GM10248 (cell line): Measurements from ENCODE around the gene BBOX1.

Source experiments
- CTCF ChIA-PET: fragments of 300-600 bp; sonication (Branson Sonifier 250); formaldehyde crosslinking; extraction: SDS; loops from one replicate; lab custom pipeline; 2021; ENCODE audit warnings: antibody characterized with exemption; lab: Yijun Ruan, JAX
- POLR2A ChIA-PET: fragments of 350-650 bp; sonication (Branson Sonifier 250); formaldehyde crosslinking; extraction: SDS; loops from one replicate; lab custom pipeline; 2020; ENCODE audit warnings: antibody characterized with exemption; lab: Yijun Ruan, JAX
- DNase-seq: peaks from one replicate; pipeline ENCODE4 v3.0.0; 2012; ENCODE audit errors: extremely low spot score
- TF ChIP-seq, protein P1 (sequence below): IDR thresholded peaks from 2 replicates; pipeline ENCODE4 v1.5.1; 2012; ENCODE audit warnings: mild to moderate bottlenecking, low read depth; ENCODE audit errors: extremely low read depth, missing control alignments, control extremely low read depth

BBOX1 gene

GRCh38 chr11:27161071-27161470 lies 120.5 kb downstream of the BBOX1 start:
- TF ChIP-seq, protein P1, sequence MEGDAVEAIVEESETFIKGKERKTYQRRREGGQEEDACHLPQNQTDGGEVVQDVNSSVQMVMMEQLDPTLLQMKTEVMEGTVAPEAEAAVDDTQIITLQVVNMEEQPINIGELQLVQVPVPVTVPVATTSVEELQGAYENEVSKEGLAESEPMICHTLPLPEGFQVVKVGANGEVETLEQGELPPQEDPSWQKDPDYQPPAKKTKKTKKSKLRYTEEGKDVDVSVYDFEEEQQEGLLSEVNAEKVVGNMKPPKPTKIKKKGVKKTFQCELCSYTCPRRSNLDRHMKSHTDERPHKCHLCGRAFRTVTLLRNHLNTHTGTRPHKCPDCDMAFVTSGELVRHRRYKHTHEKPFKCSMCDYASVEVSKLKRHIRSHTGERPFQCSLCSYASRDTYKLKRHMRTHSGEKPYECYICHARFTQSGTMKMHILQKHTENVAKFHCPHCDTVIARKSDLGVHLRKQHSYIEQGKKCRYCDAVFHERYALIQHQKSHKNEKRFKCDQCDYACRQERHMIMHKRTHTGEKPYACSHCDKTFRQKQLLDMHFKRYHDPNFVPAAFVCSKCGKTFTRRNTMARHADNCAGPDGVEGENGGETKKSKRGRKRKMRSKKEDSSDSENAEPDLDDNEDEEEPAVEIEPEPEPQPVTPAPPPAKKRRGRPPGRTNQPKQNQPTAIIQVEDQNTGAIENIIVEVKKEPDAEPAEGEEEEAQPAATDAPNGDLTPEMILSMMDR: no peak
- ChIA-PET CTCF (interaction anchor here (1.2 to 5.2 kb wide), 4 partner anchors 325 to 864 kb away, joined by 3 to 35 read pairs (median 3); no protein-coding TSS in a partner anchor), POLR2A (no interaction called here)
- DNase-seq: no peak

GRCh38 chr11:27162237-27162636 lies 121.6 kb downstream of the BBOX1 start:
- TF ChIP-seq, protein P1: no peak
- no peak for DNase-seq
- ChIA-PET CTCF (interaction anchor here (1.2 to 5.2 kb wide), 2 partner anchors 414 to 865 kb away, joined by 3 to 35 read pairs; no protein-coding TSS in a partner anchor), POLR2A (no interaction called here)

- ChIA-PET CTCF (interaction anchor here (0.7 to 1.5 kb wide), 2 partner anchors 16 to 320 kb away, joined by 3 read pairs; no protein-coding TSS in a partner anchor), POLR2A (no interaction called here)
- DNase-seq: no peak
- TF ChIP-seq, protein P1: no peak
These were observed 125.5 kb downstream of the BBOX1 start for GRCh38 chr11:27166130-27166529.

- TF ChIP-seq, protein P1: no peak
- POLR2A ChIA-PET: no interaction called here
- DNase-seq: no peak
These were observed 130.9 kb downstream of the BBOX1 start for GRCh38 chr11:27171376-27171958.

GRCh38 chr11:27173545-27173944 lies 132.9 kb downstream of the BBOX1 start:
- no peak for DNase-seq
- ChIA-PET CTCF (interaction anchor here (1.1 to 2.3 kb wide), 4 partner anchors 10 to 312 kb away, joined by 3 to 9 read pairs (median 4); no protein-coding TSS in a partner anchor), POLR2A (no interaction called here)
- TF ChIP-seq, protein P1: no peak

More at GRCh38 chr11:27171376-27171958, 130.9 kb downstream of the BBOX1 start:
- CTCF ChIA-PET: interaction anchor here (0.9 kb wide), 1 partner anchor 12 kb away, joined by 3 read pairs; no protein-coding TSS in a partner anchor

DNA sequence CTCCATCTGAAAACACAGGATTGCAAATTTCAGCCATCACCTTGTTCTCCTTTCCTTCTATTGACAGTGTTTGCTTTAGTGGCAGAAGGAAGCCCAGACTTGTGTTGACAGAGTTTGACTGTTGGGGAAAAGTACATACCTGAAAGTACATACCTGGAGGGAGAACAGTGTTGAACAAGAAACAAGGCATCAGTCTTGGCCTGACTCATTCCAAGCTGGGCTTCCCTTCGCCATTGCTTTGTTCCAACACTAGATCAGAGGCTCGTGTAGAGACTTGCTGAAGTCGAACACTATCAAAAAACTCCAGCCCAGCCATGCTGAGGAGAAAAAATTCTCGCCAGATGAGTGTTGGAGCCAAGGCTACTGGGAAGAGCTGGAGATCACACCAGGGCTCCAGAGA lies 133.4 kb downstream of the BBOX1 start:
- POLR2A ChIA-PET: no interaction called here
- TF ChIP-seq, protein P1: no peak
- no peak for DNase-seq
- CTCF ChIA-PET: interaction anchor here (1.1 to 2.3 kb wide), 4 partner anchors 9 to 312 kb away, joined by 3 to 9 read pairs (median 4); no protein-coding TSS in a partner anchor
